H1 (cell line): ENCODE results near the gene EEF1AKMT3. TPM values are rescaled to one million over a fixed set of nuclear protein-coding genes. Genes with fewer than 3 reads are reported as not detected.

Experiments
- EGR1 ChIP-seq: IDR thresholded peaks from 2 replicates; pipeline ENCODE4 v1.6.1; 2011; ENCODE audit warnings: low read depth, low read length, borderline replicate concordance
- FOSL1 ChIP-seq: IDR thresholded peaks from 2 replicates; pipeline ENCODE4 v1.6.1; 2011; ENCODE audit warnings: mild to moderate bottlenecking, low read depth, low read length, moderate library complexity; ENCODE audit not compliant: insufficient read depth
- GABPA ChIP-seq: IDR thresholded peaks from 2 replicates; pipeline ENCODE4 v1.6.1; 2011; ENCODE audit warnings: mild to moderate bottlenecking, low read length, moderate library complexity, borderline replicate concordance; ENCODE audit not compliant: insufficient read depth
- GTF2F1 ChIP-seq: IDR thresholded peaks from 2 replicates; pipeline ENCODE4 v1.6.1; 2012; ENCODE audit warnings: low read depth, low read length, improper control_type of control experiment, borderline replicate concordance
- JUN ChIP-seq: IDR thresholded peaks from 2 replicates; pipeline ENCODE4 v1.6.1; 2011; ENCODE audit warnings: low read depth, mild to moderate bottlenecking, improper control_type of control experiment, low read length
- JUND ChIP-seq: IDR thresholded peaks from 2 replicates; pipeline ENCODE4 v1.6.1; 2011; ENCODE audit warnings: mild to moderate bottlenecking, improper control_type of control experiment, low read length
- KDM1A ChIP-seq: fragments of 200-600, 300-600 bp; sonication (generic); IDR thresholded peaks from 2 replicates; pipeline ENCODE4 v1.7.1; 2016; ENCODE audit warnings: mild to moderate bottlenecking, low read length, borderline replicate concordance
- RXRA ChIP-seq: IDR thresholded peaks from 2 replicates; pipeline ENCODE4 v1.6.1; 2011; ENCODE audit warnings: low read depth, mild to moderate bottlenecking, low read length, moderate library complexity; ENCODE audit not compliant: insufficient read depth
- TAF7 ChIP-seq: optimal IDR thresholded peaks from 2 replicates; pipeline ENCODE3; 2011; ENCODE audit warnings: low read depth, mild to moderate bottlenecking, inconsistent platforms, low read length, moderate library complexity, borderline replicate concordance
- polyA plus RNA-seq, 7 experiments: library from polyadenylated mRNA; depleted of rRNA in 3 of 7; stranded (reverse) in 5 of 7; unstranded in 2 of 7; fragments of >200 nt in 5 of 7; fragments of 200-250 nt in 2 of 7; gene quantifications; 1 replicate in 5 of 7; 2 replicates in 1 of 7; 4 replicates in 1 of 7; pipeline versions ENCODE4 v1.2.1 to v1.2.3, GENCODE V29; 2011 to 2013; ENCODE audit warnings: missing spikeins in 2 of 7, mixed read lengths in 2 of 7
- total RNA-seq: library from RNA; stranded (reverse); fragmentation: NEBNext Ultra II Directional; extraction: Animal tissue kit (Norgen Biotek cat#: 25700); gene quantifications from 2 replicates; pipeline ENCODE4 v1.2.1, GENCODE V29; 2021
- TF ChIP-seq, protein P1 (sequence below): fragments of 300-600 bp; sonication (generic); IDR thresholded peaks from 2 replicates; pipeline ENCODE4 v1.7.1; 2012; ENCODE audit warnings: low read length, moderate library complexity, mild to moderate bottlenecking, inconsistent platforms; ENCODE audit not compliant: insufficient replicate concordance

The EEF1AKMT3 gene
- total and polyA plus RNA-seq, 2 of the 8 experiments (the other 6 are each of a cell fraction or from before 2014, with no cell fraction given): 3.1 to 4.4 TPM

- TF ChIP-seq, protein P1, sequence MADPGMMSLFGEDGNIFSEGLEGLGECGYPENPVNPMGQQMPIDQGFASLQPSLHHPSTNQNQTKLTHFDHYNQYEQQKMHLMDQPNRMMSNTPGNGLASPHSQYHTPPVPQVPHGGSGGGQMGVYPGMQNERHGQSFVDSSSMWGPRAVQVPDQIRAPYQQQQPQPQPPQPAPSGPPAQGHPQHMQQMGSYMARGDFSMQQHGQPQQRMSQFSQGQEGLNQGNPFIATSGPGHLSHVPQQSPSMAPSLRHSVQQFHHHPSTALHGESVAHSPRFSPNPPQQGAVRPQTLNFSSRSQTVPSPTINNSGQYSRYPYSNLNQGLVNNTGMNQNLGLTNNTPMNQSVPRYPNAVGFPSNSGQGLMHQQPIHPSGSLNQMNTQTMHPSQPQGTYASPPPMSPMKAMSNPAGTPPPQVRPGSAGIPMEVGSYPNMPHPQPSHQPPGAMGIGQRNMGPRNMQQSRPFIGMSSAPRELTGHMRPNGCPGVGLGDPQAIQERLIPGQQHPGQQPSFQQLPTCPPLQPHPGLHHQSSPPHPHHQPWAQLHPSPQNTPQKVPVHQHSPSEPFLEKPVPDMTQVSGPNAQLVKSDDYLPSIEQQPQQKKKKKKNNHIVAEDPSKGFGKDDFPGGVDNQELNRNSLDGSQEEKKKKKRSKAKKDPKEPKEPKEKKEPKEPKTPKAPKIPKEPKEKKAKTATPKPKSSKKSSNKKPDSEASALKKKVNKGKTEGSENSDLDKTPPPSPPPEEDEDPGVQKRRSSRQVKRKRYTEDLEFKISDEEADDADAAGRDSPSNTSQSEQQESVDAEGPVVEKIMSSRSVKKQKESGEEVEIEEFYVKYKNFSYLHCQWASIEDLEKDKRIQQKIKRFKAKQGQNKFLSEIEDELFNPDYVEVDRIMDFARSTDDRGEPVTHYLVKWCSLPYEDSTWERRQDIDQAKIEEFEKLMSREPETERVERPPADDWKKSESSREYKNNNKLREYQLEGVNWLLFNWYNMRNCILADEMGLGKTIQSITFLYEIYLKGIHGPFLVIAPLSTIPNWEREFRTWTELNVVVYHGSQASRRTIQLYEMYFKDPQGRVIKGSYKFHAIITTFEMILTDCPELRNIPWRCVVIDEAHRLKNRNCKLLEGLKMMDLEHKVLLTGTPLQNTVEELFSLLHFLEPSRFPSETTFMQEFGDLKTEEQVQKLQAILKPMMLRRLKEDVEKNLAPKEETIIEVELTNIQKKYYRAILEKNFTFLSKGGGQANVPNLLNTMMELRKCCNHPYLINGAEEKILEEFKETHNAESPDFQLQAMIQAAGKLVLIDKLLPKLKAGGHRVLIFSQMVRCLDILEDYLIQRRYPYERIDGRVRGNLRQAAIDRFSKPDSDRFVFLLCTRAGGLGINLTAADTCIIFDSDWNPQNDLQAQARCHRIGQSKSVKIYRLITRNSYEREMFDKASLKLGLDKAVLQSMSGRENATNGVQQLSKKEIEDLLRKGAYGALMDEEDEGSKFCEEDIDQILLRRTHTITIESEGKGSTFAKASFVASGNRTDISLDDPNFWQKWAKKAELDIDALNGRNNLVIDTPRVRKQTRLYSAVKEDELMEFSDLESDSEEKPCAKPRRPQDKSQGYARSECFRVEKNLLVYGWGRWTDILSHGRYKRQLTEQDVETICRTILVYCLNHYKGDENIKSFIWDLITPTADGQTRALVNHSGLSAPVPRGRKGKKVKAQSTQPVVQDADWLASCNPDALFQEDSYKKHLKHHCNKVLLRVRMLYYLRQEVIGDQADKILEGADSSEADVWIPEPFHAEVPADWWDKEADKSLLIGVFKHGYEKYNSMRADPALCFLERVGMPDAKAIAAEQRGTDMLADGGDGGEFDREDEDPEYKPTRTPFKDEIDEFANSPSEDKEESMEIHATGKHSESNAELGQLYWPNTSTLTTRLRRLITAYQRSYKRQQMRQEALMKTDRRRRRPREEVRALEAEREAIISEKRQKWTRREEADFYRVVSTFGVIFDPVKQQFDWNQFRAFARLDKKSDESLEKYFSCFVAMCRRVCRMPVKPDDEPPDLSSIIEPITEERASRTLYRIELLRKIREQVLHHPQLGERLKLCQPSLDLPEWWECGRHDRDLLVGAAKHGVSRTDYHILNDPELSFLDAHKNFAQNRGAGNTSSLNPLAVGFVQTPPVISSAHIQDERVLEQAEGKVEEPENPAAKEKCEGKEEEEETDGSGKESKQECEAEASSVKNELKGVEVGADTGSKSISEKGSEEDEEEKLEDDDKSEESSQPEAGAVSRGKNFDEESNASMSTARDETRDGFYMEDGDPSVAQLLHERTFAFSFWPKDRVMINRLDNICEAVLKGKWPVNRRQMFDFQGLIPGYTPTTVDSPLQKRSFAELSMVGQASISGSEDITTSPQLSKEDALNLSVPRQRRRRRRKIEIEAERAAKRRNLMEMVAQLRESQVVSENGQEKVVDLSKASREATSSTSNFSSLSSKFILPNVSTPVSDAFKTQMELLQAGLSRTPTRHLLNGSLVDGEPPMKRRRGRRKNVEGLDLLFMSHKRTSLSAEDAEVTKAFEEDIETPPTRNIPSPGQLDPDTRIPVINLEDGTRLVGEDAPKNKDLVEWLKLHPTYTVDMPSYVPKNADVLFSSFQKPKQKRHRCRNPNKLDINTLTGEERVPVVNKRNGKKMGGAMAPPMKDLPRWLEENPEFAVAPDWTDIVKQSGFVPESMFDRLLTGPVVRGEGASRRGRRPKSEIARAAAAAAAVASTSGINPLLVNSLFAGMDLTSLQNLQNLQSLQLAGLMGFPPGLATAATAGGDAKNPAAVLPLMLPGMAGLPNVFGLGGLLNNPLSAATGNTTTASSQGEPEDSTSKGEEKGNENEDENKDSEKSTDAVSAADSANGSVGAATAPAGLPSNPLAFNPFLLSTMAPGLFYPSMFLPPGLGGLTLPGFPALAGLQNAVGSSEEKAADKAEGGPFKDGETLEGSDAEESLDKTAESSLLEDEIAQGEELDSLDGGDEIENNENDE: no peak
- TF ChIP-seq JUN (no peak), RXRA (no peak), JUND (no peak), TAF7 (no peak), GABPA (no peak), KDM1A (no peak), FOSL1 (no peak), EGR1 (no peak), GTF2F1 (no peak)
These were observed 50.1 kb downstream of the EEF1AKMT3 start (continued) for GRCh38 chr12:57822392-57823130.
